Measurements from ENCODE around the gene ZNF625.

The ZNF625 gene

DNA sequence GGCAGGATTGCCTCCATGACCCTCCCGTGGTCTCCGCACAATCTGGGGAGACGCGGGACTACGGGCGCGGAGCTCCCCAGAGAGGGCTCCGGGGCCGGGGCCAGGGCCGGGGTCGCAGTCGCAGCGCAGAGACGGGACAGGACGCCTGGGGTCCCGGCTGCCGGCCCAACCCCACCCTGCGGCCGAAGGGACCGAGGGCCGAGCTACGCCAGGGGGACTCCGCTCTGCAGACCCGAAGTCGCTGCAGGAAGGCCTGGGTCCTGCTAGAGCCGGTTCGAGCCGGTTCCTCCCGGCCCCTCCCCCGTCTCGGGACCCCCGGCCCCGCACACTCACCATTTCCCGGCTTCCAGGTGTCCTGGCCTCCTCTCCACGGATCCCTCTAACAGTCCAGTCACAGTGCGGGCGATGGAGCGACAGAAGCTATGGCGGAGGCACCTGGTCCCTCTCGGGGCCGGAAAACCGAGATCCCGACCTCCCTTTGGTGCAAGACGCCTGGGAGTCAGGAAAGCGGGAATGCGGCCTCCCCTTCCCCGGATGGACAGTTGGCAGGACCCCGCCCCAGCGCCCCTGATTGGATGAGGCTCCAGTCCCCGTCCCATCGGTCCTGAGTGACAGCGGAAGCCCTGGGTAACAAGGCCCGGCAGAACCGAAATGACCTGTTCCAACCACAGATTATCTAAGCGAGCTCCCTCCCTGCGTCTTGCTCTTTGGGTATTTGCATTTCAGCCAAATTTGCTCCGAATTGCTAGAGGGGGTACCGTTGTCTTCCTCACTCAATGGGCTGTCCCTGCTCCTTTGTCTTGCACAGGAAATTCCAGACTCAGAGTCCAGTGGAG lies at the start of gene ZNF625:
ZNF625 (minus strand) TSS at position 512 of the 836 bp plus-strand sequence; CDS start at position 336, 176 bp downstream.
- DNase-seq (ENCODE audit: low read depth) = peak; percentile 58
- peak within 1 kb of the TSS; percentile 56 for H3K4me3 ChIP-seq (ENCODE audit: low read depth, low read length)
- TF ChIP-seq, protein P1, sequence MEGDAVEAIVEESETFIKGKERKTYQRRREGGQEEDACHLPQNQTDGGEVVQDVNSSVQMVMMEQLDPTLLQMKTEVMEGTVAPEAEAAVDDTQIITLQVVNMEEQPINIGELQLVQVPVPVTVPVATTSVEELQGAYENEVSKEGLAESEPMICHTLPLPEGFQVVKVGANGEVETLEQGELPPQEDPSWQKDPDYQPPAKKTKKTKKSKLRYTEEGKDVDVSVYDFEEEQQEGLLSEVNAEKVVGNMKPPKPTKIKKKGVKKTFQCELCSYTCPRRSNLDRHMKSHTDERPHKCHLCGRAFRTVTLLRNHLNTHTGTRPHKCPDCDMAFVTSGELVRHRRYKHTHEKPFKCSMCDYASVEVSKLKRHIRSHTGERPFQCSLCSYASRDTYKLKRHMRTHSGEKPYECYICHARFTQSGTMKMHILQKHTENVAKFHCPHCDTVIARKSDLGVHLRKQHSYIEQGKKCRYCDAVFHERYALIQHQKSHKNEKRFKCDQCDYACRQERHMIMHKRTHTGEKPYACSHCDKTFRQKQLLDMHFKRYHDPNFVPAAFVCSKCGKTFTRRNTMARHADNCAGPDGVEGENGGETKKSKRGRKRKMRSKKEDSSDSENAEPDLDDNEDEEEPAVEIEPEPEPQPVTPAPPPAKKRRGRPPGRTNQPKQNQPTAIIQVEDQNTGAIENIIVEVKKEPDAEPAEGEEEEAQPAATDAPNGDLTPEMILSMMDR (IDR thresholded peaks at IDR 0.05; ENCODE audit: low read depth, low read length) = no peak
- TF ChIP-seq MYC (IDR thresholded peaks at IDR 0.05; ENCODE audit: low read depth, low read length) (no peak), POLR2A (IDR thresholded peaks at IDR 0.05; ENCODE audit: extremely low read depth, insufficient read length) (no peak)
- TF ChIP-seq, protein P2, sequence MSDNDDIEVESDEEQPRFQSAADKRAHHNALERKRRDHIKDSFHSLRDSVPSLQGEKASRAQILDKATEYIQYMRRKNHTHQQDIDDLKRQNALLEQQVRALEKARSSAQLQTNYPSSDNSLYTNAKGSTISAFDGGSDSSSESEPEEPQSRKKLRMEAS (IDR thresholded peaks at IDR 0.05; ENCODE audit: low read depth, low read length) = no peak

DNA sequence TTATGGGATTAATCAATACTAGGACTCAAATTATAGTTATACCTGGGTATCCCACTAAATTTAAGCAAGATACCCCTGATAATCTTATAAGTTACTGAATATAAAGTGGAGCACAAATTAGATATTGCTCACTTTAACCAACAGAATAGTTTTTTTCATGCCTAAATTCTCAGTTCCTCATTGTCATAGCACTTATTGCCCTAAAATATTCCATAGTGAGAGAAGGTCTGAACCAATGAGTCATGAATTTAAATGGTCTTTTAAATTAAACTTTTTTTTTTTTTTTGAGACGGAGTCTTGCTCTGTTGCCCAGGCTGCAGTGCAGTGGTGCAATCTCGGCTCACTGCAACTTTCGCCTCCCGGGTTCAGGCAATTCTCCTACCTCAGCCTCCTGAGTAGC lies 48.8 kb upstream of the ZNF625 start:
- no peak for DNase-seq (ENCODE audit: low read depth)
- no peak overlapping the region for H3K4me3 ChIP-seq (ENCODE audit: low read depth, low read length)
- TF ChIP-seq POLR2A (IDR thresholded peaks at IDR 0.05; ENCODE audit: extremely low read depth, insufficient read length) = no peak
- TF ChIP-seq, protein P1 (IDR thresholded peaks at IDR 0.05; ENCODE audit: low read depth, low read length) = no peak
- TF ChIP-seq, protein P2 (IDR thresholded peaks at IDR 0.05; ENCODE audit: low read depth, low read length) = no peak
- no peak for TF ChIP-seq MYC (IDR thresholded peaks at IDR 0.05; ENCODE audit: low read depth, low read length)

GRCh38 chr19:12202250-12202649 lies 45.7 kb upstream of the ZNF625 start:
- TF ChIP-seq, protein P2 (IDR thresholded peaks at IDR 0.05; ENCODE audit: low read depth, low read length) = no peak
- TF ChIP-seq, protein P1 (IDR thresholded peaks at IDR 0.05; ENCODE audit: low read depth, low read length) = peak; percentile 40
- peak; percentile 52 for DNase-seq (ENCODE audit: low read depth)

GRCh38 chr19:12199757-12200419 lies 43.4 kb upstream of the ZNF625 start:
- H3K4me3 ChIP-seq (ENCODE audit: low read depth, low read length) = no peak overlapping the region
- TF ChIP-seq MYC (IDR thresholded peaks at IDR 0.05; ENCODE audit: low read depth, low read length) = no peak
- TF ChIP-seq, protein P1 (IDR thresholded peaks at IDR 0.05; ENCODE audit: low read depth, low read length) = no peak
- TF ChIP-seq, protein P2 (IDR thresholded peaks at IDR 0.05; ENCODE audit: low read depth, low read length) = no peak
- TF ChIP-seq POLR2A (IDR thresholded peaks at IDR 0.05; ENCODE audit: extremely low read depth, insufficient read length) = no peak
- DNase-seq (ENCODE audit: low read depth) = no peak

More at GRCh38 chr19:12202250-12202649, 45.7 kb upstream of the ZNF625 start:
- H3K4me3 ChIP-seq (ENCODE audit: low read depth, low read length) = no peak overlapping the region

GRCh38 chr19:12198136-12198535 lies 41.6 kb upstream of the ZNF625 start:
- no peak for DNase-seq (ENCODE audit: low read depth)
- TF ChIP-seq MYC (IDR thresholded peaks at IDR 0.05; ENCODE audit: low read depth, low read length) (no peak), POLR2A (IDR thresholded peaks at IDR 0.05; ENCODE audit: extremely low read depth, insufficient read length) (no peak)
- TF ChIP-seq, protein P2 (IDR thresholded peaks at IDR 0.05; ENCODE audit: low read depth, low read length) = no peak
- TF ChIP-seq, protein P1 (IDR thresholded peaks at IDR 0.05; ENCODE audit: low read depth, low read length) = no peak
- H3K4me3 ChIP-seq (ENCODE audit: low read depth, low read length) = no peak overlapping the region
